ENCODE measurements around the gene DGKE. TPM values are rescaled to one million over a fixed set of nuclear protein-coding genes. Genes with fewer than 3 reads are reported as not detected.

The DGKE gene
- total RNA-seq, 1 donor, result 7.8 TPM

GRCh38 chr17:56820207-56820606 lies 13.7 kb upstream of the DGKE start:
- no peak overlapping the region for H3K4me3 ChIP-seq (ENCODE audit: low read depth, low read length)
- TF ChIP-seq CTCF (IDR thresholded peaks at IDR 0.05; ENCODE audit: insufficient read depth, low read length), result no peak
- DNase-seq (ENCODE audit: low read depth), result no peak

GRCh38 chr17:56821847-56822534 lies 12.0 kb upstream of the DGKE start:
- no peak overlapping the region for H3K4me3 ChIP-seq (ENCODE audit: low read depth, low read length)
- no peak for TF ChIP-seq CTCF (IDR thresholded peaks at IDR 0.05; ENCODE audit: insufficient read depth, low read length)
- no peak for DNase-seq (ENCODE audit: low read depth)

GRCh38 chr17:56822725-56823124 lies 11.2 kb upstream of the DGKE start:
- DNase-seq (ENCODE audit: low read depth), result no peak
- no peak for TF ChIP-seq CTCF (IDR thresholded peaks at IDR 0.05; ENCODE audit: insufficient read depth, low read length)
- no peak overlapping the region for H3K4me3 ChIP-seq (ENCODE audit: low read depth, low read length)

- no peak for DNase-seq (ENCODE audit: low read depth)
- TF ChIP-seq CTCF (IDR thresholded peaks at IDR 0.05; ENCODE audit: insufficient read depth, low read length), result no peak
- no peak overlapping the region for H3K4me3 ChIP-seq (ENCODE audit: low read depth, low read length)
Observed at GRCh38 chr17:56823848-56824247, 10.1 kb upstream of the DGKE start.

GRCh38 chr17:56824503-56824902 lies 9.4 kb upstream of the DGKE start:
- DNase-seq (ENCODE audit: low read depth), result no peak
- no peak overlapping the region for H3K4me3 ChIP-seq (ENCODE audit: low read depth, low read length)
- TF ChIP-seq CTCF (IDR thresholded peaks at IDR 0.05; ENCODE audit: insufficient read depth, low read length), result no peak

GRCh38 chr17:56826611-56827414 lies 7.1 kb upstream of the DGKE start:
- TF ChIP-seq CTCF (IDR thresholded peaks at IDR 0.05; ENCODE audit: insufficient read depth, low read length), result no peak
- DNase-seq (ENCODE audit: low read depth), result no peak
- H3K4me3 ChIP-seq (ENCODE audit: low read depth, low read length), result no peak overlapping the region

Data from fibroblast of the aortic adventitia (primary cell).